ENCODE measurements around the gene GRID1.

GRID1 gene

DNA sequence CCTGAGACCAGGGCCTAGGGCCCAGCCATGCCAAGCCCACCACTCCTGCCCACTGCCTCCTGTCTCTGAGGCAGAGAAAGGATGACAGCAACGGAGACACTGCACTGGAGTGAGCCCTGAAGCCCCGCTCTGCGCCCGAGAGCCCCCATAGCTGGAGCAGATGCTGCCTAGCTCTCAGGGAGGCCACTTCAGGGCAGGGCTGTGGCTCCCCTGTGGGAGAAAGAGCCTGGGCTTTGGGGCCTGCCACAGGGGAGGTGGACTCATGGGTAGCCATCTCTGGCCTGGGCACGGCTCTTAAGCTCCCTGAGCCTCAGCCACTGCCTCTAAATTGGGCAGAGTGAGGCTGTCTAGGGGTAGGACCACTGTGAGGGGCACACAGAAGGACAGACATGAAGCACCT lies 214.2 kb downstream of the GRID1 start:
- DNase-seq (ENCODE audit: low read depth), result no peak
- no peak overlapping the region for H3K4me3 ChIP-seq (ENCODE audit: control insufficient read depth, low read depth, low read length)
- TF ChIP-seq CTCF (conservative IDR thresholded peaks at IDR 0.05; ENCODE audit: control insufficient read depth, insufficient read depth, low read depth, low read length), result no peak

DNA sequence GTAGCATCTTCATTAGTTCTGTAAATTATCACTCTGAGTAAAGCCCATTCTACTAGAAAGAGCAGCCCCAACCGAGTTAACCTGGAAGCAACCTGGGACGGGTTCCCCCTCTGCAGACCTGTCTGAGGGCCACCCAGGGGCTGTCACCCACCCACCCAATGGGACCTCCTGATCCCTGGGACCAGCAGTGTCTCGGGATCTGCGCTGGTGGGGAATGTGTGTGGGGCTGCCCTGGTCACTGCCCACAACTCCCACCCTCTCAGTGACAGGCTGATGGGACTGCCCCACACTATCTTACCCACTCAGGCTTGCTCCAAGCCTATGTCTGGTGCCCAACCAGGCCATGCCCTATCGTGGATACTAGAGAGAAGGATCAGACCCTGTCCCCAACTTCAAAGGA lies 215.0 kb downstream of the GRID1 start:
- no peak for TF ChIP-seq CTCF (conservative IDR thresholded peaks at IDR 0.05; ENCODE audit: control insufficient read depth, insufficient read depth, low read depth, low read length)
- no peak overlapping the region for H3K4me3 ChIP-seq (ENCODE audit: control insufficient read depth, low read depth, low read length)
- no peak for DNase-seq (ENCODE audit: low read depth)

- no peak overlapping the region for H3K4me3 ChIP-seq (ENCODE audit: control insufficient read depth, low read depth, low read length)
- no peak for TF ChIP-seq CTCF (conservative IDR thresholded peaks at IDR 0.05; ENCODE audit: control insufficient read depth, insufficient read depth, low read depth, low read length)
- DNase-seq (ENCODE audit: low read depth), result no peak
These were observed 217.3 kb downstream of the GRID1 start for GRCh38 chr10:86149257-86149656.

DNA sequence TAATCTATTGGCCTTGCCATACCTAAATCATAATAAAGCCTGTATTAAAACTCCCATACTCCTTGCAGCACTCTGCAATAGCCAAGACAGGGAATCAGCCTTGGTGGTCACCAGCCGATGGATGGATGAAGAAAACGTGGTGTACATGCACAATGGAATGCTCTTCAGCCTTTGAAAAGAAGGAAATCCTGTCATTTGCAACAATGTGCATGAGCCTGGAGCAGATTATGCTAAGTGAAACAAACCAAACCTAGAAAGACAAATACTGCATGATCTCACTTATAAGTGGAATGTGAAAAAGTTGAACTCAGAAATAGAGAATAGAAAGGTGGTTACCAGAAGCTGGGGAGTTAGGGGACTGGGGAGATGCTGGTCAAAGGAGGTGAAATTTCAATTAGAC lies 218.5 kb downstream of the GRID1 start:
- no peak for TF ChIP-seq CTCF (conservative IDR thresholded peaks at IDR 0.05; ENCODE audit: control insufficient read depth, insufficient read depth, low read depth, low read length)
- H3K4me3 ChIP-seq (ENCODE audit: control insufficient read depth, low read depth, low read length), result no peak overlapping the region
- no peak for DNase-seq (ENCODE audit: low read depth)

- no peak overlapping the region for H3K4me3 ChIP-seq (ENCODE audit: control insufficient read depth, low read depth, low read length)
- TF ChIP-seq CTCF (conservative IDR thresholded peaks at IDR 0.05; ENCODE audit: control insufficient read depth, insufficient read depth, low read depth, low read length), result no peak
- no peak for DNase-seq (ENCODE audit: low read depth)
These were observed 222.3 kb downstream of the GRID1 start for GRCh38 chr10:86144301-86144700.

DNA sequence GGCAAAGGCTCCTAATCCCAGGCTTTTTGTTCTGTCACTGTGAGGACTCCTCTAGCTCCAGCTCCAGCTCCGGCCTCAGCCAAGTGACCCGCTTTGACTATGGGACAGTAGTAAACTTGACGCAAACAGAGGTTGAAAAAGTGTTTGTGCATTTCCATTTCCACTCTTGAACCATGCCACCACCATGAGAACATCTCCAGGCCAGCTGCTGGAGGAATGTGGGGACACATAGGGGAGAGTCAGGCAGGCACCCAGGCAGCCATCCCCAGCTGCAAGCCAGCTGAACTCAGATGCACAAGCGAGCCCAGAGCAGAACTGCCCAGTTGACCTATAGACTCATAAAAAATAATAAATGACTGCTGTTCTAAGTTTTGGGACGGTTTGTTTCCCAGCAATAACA lies 224.7 kb downstream of the GRID1 start:
- no peak overlapping the region for H3K4me3 ChIP-seq (ENCODE audit: control insufficient read depth, low read depth, low read length)
- DNase-seq (ENCODE audit: low read depth), result no peak
- TF ChIP-seq CTCF (conservative IDR thresholded peaks at IDR 0.05; ENCODE audit: control insufficient read depth, insufficient read depth, low read depth, low read length), result no peak

- no peak overlapping the region for H3K4me3 ChIP-seq (ENCODE audit: control insufficient read depth, low read depth, low read length)
- no peak for TF ChIP-seq CTCF (conservative IDR thresholded peaks at IDR 0.05; ENCODE audit: control insufficient read depth, insufficient read depth, low read depth, low read length)
- no peak for DNase-seq (ENCODE audit: low read depth)
These were observed 227.4 kb downstream of the GRID1 start for GRCh38 chr10:86139066-86139657.

All from fibroblast of mammary gland (primary cell).